Lung (tissue), 12 donors: ENCODE data around the gene USP34. TPM values are rescaled to one million over a fixed set of nuclear protein-coding genes. Genes with fewer than 3 reads are reported as not detected.

Experiments
- ATAC-seq: fragments of 200-7000 bp; cut with Tn5 transposase; one replicate; pipeline ENCODE4 v1.9.1; 2020; ENCODE audit warnings: moderate number of reproducible peaks; ENCODE audit not compliant: insufficient read depth, low FRiP score
- DNase-seq, 3 donors: peaks; one replicate each; pipeline ENCODE4 v3.0.0-alpha.2; 2013 to 2017
- H3K27ac ChIP-seq, 2 donors: one replicate each; pipeline ENCODE4 v1.5.1; 2013; ENCODE audit warnings: mild to moderate bottlenecking in 2 of 2, moderate library complexity in 2 of 2, control low read depth in 1 of 2, inconsistent platforms in 1 of 2, low read depth in 1 of 2, low read length in 1 of 2
- H3K27me3 ChIP-seq, 3 donors: one replicate each; pipeline ENCODE4 v1.5.1; 2013; ENCODE audit warnings: low read length in 2 of 3; ENCODE audit not compliant: control insufficient read depth in 3 of 3, insufficient read depth in 3 of 3
- H3K36me3 ChIP-seq, 4 donors: one replicate each; pipeline ENCODE4 v1.5.1; 2013; ENCODE audit warnings: low read length in 4 of 4, mild to moderate bottlenecking in 1 of 4, moderate library complexity in 1 of 4; ENCODE audit not compliant: control insufficient read depth in 4 of 4, insufficient read depth in 4 of 4
- H3K4me1 ChIP-seq, 5 donors: one replicate each; pipeline ENCODE4 v1.5.1; 2013; ENCODE audit warnings: low read length in 5 of 5, mild to moderate bottlenecking in 2 of 5, moderate library complexity in 1 of 5; ENCODE audit not compliant: control insufficient read depth in 5 of 5, insufficient read depth in 5 of 5
- H3K4me3 ChIP-seq: one replicate; pipeline ENCODE4 v1.5.1; 2013; ENCODE audit warnings: mild to moderate bottlenecking, control low read depth, moderate library complexity
- H3K9ac ChIP-seq, 2 donors: one replicate each; pipeline ENCODE4 v1.5.1; 2013; ENCODE audit warnings: low read length in 2 of 2, control low read depth in 1 of 2; ENCODE audit not compliant: insufficient read depth in 1 of 2
- H3K9me3 ChIP-seq, 4 donors: one replicate each; pipeline ENCODE4 v1.5.1; 2013; ENCODE audit warnings: low read length in 3 of 4, mild to moderate bottlenecking in 1 of 4, moderate library complexity in 1 of 4; ENCODE audit not compliant: control insufficient read depth in 4 of 4, insufficient read depth in 3 of 4
- CTCF ChIP-seq: IDR thresholded peaks from 2 replicates; pipeline ENCODE4 v1.5.1; 2012; ENCODE audit warnings: mild to moderate bottlenecking; ENCODE audit errors: control extremely low read depth, extremely low read depth
- WGBS, 2 donors: extraction: QIAGEN DNeasy Blood & Tissue Kit; methylation state at CpG; one replicate each; pipeline ENCODE4 v1.1.7; 2013; 5-methylcytosine and 5-hydroxymethylcytosine counted together
- polyA plus RNA-seq, 2 donors: library from polyadenylated mRNA; stranded (reverse); fragments of 200-250 nt; gene quantifications; one replicate each; pipeline ENCODE4 v1.2.1, GENCODE V29; 2013
- total RNA-seq, 2 donors: library from RNA; depleted of rRNA in 1 of 2; stranded (reverse); fragments of >200 nt in 1 of 2; gene quantifications; one replicate each; pipeline ENCODE4 v1.2.1, GENCODE V29; 2014 to 2021
- donor health status: control.
- donor health status: control.
- donor health status: Bipolar disorder and iron deficiency.
- donor health status: healthy.
- donor health status: DM: yes; HTN: yes; CAD: no.

USP34 gene
- total and polyA plus RNA-seq, 4 donors = 38.7 to 233 (median 67.8) TPM

- TF ChIP-seq CTCF = no peak
- no peaks in the 10 kb centered on the region for H3K4me1 ChIP-seq
- H3K27me3 ChIP-seq = no peaks in the 10 kb centered on the region
- H3K4me3 ChIP-seq = no peak overlapping the region
- H3K9ac ChIP-seq = no peak overlapping the region
- H3K36me3 ChIP-seq = peaks cover 11 to 22% (median 18%) of the 10 kb centered on the region in 4 donors
- DNase-seq = no peak
- ATAC-seq = no peak
- no peaks in the 10 kb centered on the region for H3K9me3 ChIP-seq
- WGBS, 2 donors = 98 to 100% methylated on average over 3 of the region's 3 CpGs
- H3K27ac ChIP-seq = no peak overlapping the region
These were observed 189.6 kb downstream of the USP34 start for GRCh38 chr2:61281321-61281720.

DNA sequence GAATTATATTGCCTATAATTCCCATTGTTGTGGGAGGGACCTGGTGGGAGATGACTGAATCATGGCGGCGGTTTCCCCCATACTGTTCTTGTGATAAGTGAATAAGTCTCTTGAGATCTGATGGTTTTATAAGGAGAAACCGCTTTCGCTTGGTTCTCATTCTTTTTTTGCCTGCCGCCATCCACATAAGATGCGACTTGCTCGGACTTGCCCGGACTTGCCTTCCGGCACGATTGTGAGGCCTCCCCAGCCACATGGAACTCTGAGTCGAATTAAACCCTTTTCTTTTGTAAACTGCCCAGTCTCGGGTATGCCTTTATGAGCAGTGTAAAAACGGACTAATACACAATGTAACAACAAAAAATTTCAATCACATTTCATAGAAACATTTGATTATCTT lies 193.1 kb downstream of the USP34 start:
- Histone ChIP-seq H3K9ac (no peak overlapping the region), H3K27me3 (no peaks in the 10 kb centered on the region), H3K9me3 (no peaks in the 10 kb centered on the region), H3K27ac (no peak overlapping the region), H3K4me1 (no peaks in the 10 kb centered on the region), H3K4me3 (no peak overlapping the region), H3K36me3 (peaks cover 11 to 20% (median 18%) of the 10 kb centered on the region in 4 donors)
- no peak for TF ChIP-seq CTCF
- ATAC-seq (no peak), DNase-seq (no peak)
- 97 to 98% methylated on average over 13 of the region's 13 CpGs for WGBS, 2 donors

GRCh38 chr2:61275575-61276184 lies 195.2 kb downstream of the USP34 start:
- Histone ChIP-seq H3K9ac (no peak overlapping the region), H3K4me3 (no peak overlapping the region), H3K27ac (no peak overlapping the region), H3K9me3 (no peaks in the 10 kb centered on the region), H3K4me1 (no peaks in the 10 kb centered on the region), H3K36me3 (peaks cover 4 to 18% (median 16%) of the 10 kb centered on the region in 4 donors), H3K27me3 (no peaks in the 10 kb centered on the region)
- 93 to 96% methylated on average over 1 of the region's 1 CpG for WGBS, 2 donors
- no peak for ATAC-seq
- no peak for DNase-seq
- no peak for TF ChIP-seq CTCF
